Measurements from ENCODE around the gene ABCB7.
A peak's percentile ranks its signal among the peaks of the same experiment; 100 is the strongest.
"Not testable (repeated sequence)": the region's sequence is repeated elsewhere in the genome, so short reads cannot be mapped to it uniquely, and the experiment has no call there.

The ABCB7 gene

DNA sequence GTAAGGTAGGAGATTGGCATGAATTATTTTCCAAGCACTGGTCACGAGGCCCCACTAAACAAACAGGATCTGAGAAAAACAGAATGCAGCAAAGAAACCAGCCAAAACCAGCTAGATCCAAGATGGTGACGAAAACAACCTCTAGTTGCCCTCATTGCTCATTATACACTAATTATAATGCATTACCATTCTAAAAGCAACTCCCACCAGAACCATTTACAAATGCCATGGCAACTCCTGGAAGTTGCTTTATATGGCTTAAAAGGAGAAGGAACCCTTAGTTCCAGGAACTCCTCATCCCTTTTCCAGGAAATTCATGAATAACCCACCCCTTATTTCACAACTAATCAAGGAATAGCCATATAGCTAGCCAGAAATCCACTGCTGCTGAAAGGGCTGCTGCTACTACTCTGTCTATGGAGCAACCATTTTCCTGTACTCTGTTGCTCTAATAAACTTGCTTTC lies 69.3 kb downstream of the ABCB7 start:
- peak; percentile 4 for DNase-seq

- DNase-seq: no peak
These were observed 71.3 kb downstream of the ABCB7 start for GRCh38 chrX:75084757-75085156.

GRCh38 chrX:75076429-75076828 lies 79.7 kb downstream of the ABCB7 start:
- no peak for DNase-seq

GRCh38 chrX:75074475-75074874 lies 81.6 kb downstream of the ABCB7 start:
- no peak for DNase-seq

- no peak for DNase-seq
These were observed 84.7 kb downstream of the ABCB7 start for GRCh38 chrX:75071334-75071733.

DNA sequence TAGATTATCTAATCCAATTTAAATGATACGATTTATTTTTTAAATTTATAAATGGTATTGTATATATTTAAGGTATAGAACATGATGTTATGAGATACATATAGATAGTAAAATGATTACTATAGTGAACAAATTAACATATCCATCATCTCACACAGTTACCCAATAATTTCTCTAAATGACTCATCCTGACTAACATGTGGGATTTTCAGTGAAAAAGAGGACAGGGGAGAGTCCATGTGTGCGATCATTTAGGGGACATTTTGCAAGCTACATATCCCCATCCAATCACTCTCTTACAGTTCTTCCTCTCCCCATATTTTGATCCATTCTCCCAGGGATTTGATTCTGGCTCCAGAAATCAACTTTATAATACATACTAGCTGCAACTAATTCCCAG lies 88.2 kb downstream of the ABCB7 start:
- peak; percentile 5 for DNase-seq

- peak; percentile 3 for DNase-seq
These were observed 94.4 kb downstream of the ABCB7 start for GRCh38 chrX:75061701-75062100.

DNA sequence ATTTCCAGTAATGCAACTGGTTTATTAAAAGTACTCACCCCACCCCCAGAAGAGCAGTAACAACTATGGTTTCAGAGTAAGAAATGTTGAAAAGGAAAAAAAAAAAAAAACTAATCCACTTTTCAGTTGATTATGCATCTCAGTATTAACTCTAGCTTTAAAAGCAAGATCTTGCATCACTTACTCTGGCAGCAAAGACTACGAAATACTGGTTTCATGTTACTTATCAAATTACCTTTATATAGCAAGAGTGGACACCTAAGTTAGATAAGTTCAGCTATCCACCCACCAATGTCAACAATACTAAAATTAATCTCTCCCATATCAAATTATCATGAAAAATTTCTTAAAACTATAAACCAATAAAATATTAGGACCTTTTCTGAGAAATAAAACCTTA lies 105.0 kb downstream of the ABCB7 start:
- no peak for DNase-seq

DNA sequence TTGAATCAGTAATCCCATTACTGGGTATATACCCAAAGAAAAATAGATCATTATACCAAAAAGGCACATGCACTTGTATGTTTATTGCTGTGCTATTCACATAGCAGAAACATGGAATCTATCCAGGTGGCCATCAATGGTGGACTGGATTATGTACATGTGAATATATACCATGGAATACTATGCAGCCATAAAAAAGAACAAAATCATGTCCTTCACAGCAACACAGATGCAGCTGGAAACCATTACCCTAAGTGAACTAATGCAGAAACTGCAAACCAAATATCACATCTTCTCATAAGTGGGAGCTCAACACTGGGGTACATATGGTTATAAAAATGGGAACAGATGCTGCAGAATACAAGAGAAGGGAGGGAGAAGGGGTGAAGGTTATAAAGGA lies 110.7 kb downstream of the ABCB7 start:
- no peak for DNase-seq

GRCh38 chrX:75044142-75044541 lies 111.9 kb downstream of the ABCB7 start:
- DNase-seq: not testable (repeated sequence)

DNA sequence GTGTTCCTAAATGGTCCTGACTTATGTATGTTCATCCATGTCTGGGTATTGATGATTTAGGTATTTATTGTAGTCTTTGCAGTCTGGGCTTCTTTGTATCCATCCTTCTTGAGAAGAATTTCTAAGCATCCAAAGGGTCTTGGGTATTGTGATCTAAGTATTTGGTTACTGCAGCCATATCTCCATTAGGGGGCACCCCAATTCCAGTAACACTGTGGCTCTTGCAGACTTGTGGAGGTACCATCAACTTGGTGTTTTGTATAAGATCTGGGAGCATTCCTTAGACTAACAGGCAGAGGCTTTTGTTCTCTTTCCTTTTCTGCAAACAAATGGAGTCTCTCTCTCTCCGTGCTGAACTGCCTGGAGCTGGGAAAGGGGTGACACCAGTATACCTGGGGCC lies 117.2 kb downstream of the ABCB7 start:
- DNase-seq: no peak

Measured in inflammatory macrophage treated with lipopolysaccharide for 4 hours (primary cell).